GM19452 (cell line): ENCODE data around the gene ZSCAN22.

Experiments
- ATAC-seq: cut with Tn5 transposase; IDR thresholded peaks from one replicate; pipeline ENCODE4 v1.9.1; 2021; ENCODE audit not compliant: unreplicated experiment

ZSCAN22 gene

GRCh38 chr19:58350871-58351557 is 24.2 kb downstream of the ZSCAN22 start:
- ATAC-seq, result no peak

GRCh38 chr19:58351558-58351878 is 24.7 kb downstream of the ZSCAN22 start:
- ATAC-seq, result no peak

- ATAC-seq, result no peak
Measured at GRCh38 chr19:58351990-58352755, 25.4 kb downstream of the ZSCAN22 start.

- ATAC-seq, result no peak
Measured at GRCh38 chr19:58352760-58353671, 26.2 kb downstream of the ZSCAN22 start, which contains the start of gene A1BG. Gene A1BG (minus strand): TSS chr19:58353492. CDS start chr19:58353437, 55 bp downstream.

GRCh38 chr19:58353717-58354477 is 27.1 kb downstream of the ZSCAN22 start:
- ATAC-seq, result no peak

- no peak for ATAC-seq
Measured at GRCh38 chr19:58354478-58355030, 27.8 kb downstream of the ZSCAN22 start.

- no peak for ATAC-seq
Measured at GRCh38 chr19:58355215-58355796, 28.5 kb downstream of the ZSCAN22 start.

- no peak for ATAC-seq
Measured at GRCh38 chr19:58355908-58356765, 29.3 kb downstream of the ZSCAN22 start.

- no peak for ATAC-seq
Measured at GRCh38 chr19:58356766-58357480, 30.1 kb downstream of the ZSCAN22 start.

- no peak for ATAC-seq
Measured at GRCh38 chr19:58357481-58358145, 30.8 kb downstream of the ZSCAN22 start.

GRCh38 chr19:58361900-58362271 is 35.1 kb downstream of the ZSCAN22 start:
- peak; percentile 16 for ATAC-seq

- peak; percentile 88 for ATAC-seq
Measured at GRCh38 chr19:58362272-58362994, 35.6 kb downstream of the ZSCAN22 start, which contains the start of gene ZNF497. Gene ZNF497 (minus strand): TSS chr19:58362751. CDS start chr19:58357635, 5,116 bp downstream.

GRCh38 chr19:58364146-58364545 is 37.4 kb downstream of the ZSCAN22 start:
- ATAC-seq, result no peak

GRCh38 chr19:58366585-58367430 is 40.0 kb downstream of the ZSCAN22 start:
- ATAC-seq, result no peak

- ATAC-seq, result no peak
Measured at GRCh38 chr19:58367698-58368454, 41.1 kb downstream of the ZSCAN22 start.
